ENCODE data around the gene SAMHD1.
"Not testable (repeated sequence)": the region's sequence is repeated elsewhere in the genome, so short reads cannot be mapped to it uniquely, and the experiment has no call there.

SAMHD1 gene

GRCh38 chr20:36951198-36951978 is at the start of gene SAMHD1:
SAMHD1 (minus strand) TSS chr20:36951708; CDS start chr20:36951643, 65 bp downstream.
- DNase-seq (ENCODE audit: low read depth, low spot score) = peak; percentile 89

GRCh38 chr20:37000171-37000570 is 48.7 kb upstream of the SAMHD1 start:
- not testable (repeated sequence) for DNase-seq (ENCODE audit: low read depth, low spot score)

GRCh38 chr20:36998652-36999051 is 47.1 kb upstream of the SAMHD1 start:
- no peak for DNase-seq (ENCODE audit: low read depth, low spot score)

GRCh38 chr20:36997121-36997520 is 45.6 kb upstream of the SAMHD1 start:
- DNase-seq (ENCODE audit: low read depth, low spot score) = no peak

GRCh38 chr20:36994221-36994620 is 42.7 kb upstream of the SAMHD1 start:
- not testable (repeated sequence) for DNase-seq (ENCODE audit: low read depth, low spot score)

- no peak for DNase-seq (ENCODE audit: low read depth, low spot score)
These were observed 41.4 kb upstream of the SAMHD1 start for GRCh38 chr20:36992802-36993334.

GRCh38 chr20:36991703-36992102 is 40.2 kb upstream of the SAMHD1 start:
- no peak for DNase-seq (ENCODE audit: low read depth, low spot score)

GRCh38 chr20:36989797-36990196 is 38.3 kb upstream of the SAMHD1 start:
- DNase-seq (ENCODE audit: low read depth, low spot score) = no peak

GRCh38 chr20:36988494-36988966 is 37.0 kb upstream of the SAMHD1 start:
- DNase-seq (ENCODE audit: low read depth, low spot score) = no peak

- no peak for DNase-seq (ENCODE audit: low read depth, low spot score)
These were observed 32.7 kb upstream of the SAMHD1 start for GRCh38 chr20:36984257-36984638.

GRCh38 chr20:36975099-36975818 is 23.8 kb upstream of the SAMHD1 start:
- DNase-seq (ENCODE audit: low read depth, low spot score) = no peak

- DNase-seq (ENCODE audit: low read depth, low spot score) = no peak
These were observed 23.2 kb upstream of the SAMHD1 start for GRCh38 chr20:36974660-36975059.

GRCh38 chr20:36971103-36971502 is 19.6 kb upstream of the SAMHD1 start:
- no peak for DNase-seq (ENCODE audit: low read depth, low spot score)

GRCh38 chr20:36969478-36970186 is 18.1 kb upstream of the SAMHD1 start:
- no peak for DNase-seq (ENCODE audit: low read depth, low spot score)

GRCh38 chr20:36969051-36969450 is 17.5 kb upstream of the SAMHD1 start:
- DNase-seq (ENCODE audit: low read depth, low spot score) = no peak

- DNase-seq (ENCODE audit: low read depth, low spot score) = no peak
These were observed 16.1 kb upstream of the SAMHD1 start for GRCh38 chr20:36967636-36968035.

- DNase-seq (ENCODE audit: low read depth, low spot score) = not testable (repeated sequence)
These were observed 15.5 kb upstream of the SAMHD1 start for GRCh38 chr20:36966965-36967364.

- not testable (repeated sequence) for DNase-seq (ENCODE audit: low read depth, low spot score)
These were observed 10.9 kb upstream of the SAMHD1 start for GRCh38 chr20:36962354-36962941.

GRCh38 chr20:36959242-36959641 is 7.7 kb upstream of the SAMHD1 start:
- no peak for DNase-seq (ENCODE audit: low read depth, low spot score)

GRCh38 chr20:36957875-36958667 is 6.6 kb upstream of the SAMHD1 start:
- no peak for DNase-seq (ENCODE audit: low read depth, low spot score)

- no peak for DNase-seq (ENCODE audit: low read depth, low spot score)
These were observed 5.2 kb upstream of the SAMHD1 start for GRCh38 chr20:36956674-36957073.

Measured in smooth muscle cell of the brain vasculature (primary cell).